Fibroblast of skin of abdomen (primary cell): Measurements from ENCODE around the gene STK10.

Experiments
- DNase-seq: peaks from one replicate; pipeline ENCODE4 v3.0.0-alpha.2; 2013

STK10 gene

DNA sequence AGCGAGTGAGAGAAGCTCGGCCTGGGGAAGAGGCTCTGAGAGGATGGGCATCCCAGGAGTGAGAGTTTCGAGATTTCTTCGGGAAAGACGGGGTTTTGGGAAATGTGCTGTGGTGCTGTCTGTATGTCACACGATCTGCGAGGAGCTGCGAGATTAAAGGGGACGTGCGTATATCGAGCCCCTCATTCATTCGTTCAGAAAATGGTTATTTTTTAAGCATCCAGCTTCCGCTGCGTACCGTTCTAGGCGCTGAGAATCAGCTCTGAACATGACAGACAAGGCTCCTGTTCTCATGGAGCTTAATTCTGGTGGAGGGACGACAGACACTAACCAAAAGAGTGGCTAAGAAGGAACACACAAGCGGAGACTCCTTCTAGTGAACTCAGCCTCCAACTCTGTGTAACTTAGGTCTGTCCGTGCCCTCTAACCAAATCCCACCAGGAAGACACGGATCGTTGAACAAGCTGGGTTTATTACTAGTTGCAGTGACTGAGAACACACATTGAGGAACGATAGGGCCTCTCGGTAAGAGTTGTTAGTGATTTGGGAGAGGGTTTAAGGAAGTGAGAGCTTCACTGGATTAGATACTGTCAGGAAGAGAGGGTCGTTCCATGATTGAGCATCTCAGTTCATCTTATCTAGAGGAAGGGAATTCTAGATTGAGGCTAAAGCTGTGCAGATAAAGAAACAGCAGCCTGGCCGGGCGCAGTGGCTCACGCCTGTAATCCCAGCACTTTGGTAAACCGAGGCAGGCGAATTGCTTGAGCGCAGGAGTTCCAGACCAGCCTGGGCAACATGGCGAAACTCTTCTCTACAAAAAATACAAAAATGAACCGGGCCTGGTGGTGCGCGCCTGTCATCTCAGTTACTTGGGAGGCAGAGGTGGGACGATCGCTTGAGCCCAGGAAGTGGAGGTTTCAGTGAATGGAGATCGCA lies 180.6 kb downstream of the STK10 start:
- DNase-seq, result no peak

DNA sequence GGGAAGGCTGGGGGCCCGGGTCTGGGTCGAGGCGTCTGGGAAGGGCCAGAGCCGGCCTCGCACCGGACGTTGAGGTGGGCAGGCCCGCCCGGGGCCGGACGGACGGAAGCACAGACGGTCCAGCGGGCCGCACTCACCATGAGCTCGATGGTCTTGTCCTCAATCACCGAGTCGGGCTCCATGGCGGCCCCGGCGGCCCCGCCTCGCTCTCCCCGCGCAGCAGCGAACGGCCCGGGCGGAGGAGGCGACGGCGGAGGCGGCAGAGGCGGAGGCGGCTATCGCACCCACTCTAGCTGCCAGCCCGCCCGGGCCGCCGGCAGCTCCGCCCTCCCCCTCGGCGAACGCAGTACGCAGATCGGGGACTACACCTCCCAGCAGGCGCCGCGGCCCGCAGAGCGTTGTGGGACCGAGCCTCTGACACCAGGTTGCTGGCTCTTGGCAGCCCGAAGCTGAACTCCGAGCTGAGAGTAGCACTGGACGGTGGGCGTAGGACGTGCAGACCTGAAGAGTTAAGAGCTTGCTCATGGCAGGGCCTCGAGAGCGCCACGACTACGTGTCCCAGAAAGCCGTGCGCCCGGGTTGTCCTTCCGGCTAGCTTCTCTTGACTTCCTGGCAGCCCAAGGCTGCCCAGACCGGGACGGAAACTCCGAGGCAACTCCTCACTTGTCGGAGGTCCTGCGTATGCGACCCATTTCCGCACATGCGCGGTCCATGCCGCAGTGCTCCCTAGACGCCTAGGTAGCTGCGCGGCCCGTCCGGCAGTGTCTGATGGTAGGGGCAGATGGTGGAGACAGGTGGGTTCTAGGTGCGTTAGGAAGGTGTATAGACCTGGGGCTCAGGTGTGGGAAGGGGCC lies 181.5 kb downstream of the STK10 start, which contains the start of gene FBXW11:
Gene FBXW11, minus strand, starts transcription at position 318 of the 854 bp plus-strand sequence. Its CDS starts 136 bp downstream, at position 182.
- peak; percentile 97 for DNase-seq

DNA sequence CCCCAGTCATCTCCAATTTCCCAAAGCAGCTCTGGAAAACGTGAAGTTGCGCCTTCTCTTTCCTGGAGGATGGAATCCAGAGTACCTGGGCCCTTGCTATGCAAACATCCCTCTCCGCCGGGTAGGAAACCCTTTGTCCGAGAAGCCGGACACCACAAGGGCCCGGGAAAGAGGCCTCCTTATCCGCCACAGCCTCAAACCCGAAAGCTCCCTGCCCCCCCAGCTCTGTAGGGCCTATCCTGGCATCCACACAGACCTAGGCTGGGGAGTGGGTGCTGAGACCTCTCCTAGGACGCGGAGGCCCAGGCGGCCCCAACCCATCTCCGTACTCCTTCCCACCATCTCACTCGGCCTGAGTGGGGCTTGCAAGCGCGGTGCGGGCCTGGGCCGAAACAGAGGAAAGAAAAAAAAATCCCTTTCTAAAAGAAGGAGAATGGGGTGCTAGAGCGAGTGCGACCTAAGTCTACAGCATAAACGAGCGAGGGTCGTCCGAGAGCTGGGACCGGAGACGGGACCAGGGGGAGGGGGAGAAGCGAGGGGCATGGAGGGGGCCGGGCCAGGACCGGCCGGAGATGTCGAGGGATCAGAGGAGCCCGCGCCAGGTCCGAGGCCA lies 182.2 kb downstream of the STK10 start:
- DNase-seq, result no peak

DNA sequence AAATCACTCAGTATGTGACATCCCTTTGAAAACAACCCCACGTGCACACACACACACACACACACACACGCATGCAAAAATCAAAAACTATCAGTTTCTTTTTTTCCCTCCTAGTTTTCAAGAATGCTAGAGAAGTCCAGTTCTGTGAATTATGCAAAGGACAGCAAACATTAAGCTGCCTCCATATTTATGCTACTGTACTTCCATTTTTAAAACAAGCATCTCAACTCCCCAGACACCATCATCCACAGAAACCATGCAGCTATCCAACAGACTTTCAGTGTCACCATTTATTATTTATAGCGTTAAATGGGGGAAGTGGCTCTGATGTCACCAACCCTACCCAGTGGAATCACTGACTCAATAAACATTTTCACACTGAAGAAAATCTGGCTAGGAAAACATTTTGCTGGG lies 183.2 kb downstream of the STK10 start:
- no peak for DNase-seq

DNA sequence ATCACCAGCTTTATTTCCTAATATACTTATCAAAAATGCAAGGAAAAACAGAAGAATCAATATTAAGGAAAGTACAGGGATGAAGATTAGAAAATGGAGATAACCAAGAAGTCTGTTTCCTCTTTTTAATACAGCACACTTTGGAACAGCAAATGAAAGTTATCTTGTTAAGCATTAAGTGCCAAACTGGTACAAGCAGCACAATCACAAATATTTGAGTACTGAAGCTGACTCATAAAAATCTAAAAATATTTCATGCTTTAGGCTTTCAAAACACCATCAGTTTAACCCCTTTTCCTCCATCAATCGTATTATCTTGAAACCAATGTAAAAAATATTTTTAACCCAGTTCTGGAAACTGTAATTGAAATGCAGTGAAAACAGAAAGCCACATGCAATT lies 184.3 kb downstream of the STK10 start:
- DNase-seq, result no peak

DNA sequence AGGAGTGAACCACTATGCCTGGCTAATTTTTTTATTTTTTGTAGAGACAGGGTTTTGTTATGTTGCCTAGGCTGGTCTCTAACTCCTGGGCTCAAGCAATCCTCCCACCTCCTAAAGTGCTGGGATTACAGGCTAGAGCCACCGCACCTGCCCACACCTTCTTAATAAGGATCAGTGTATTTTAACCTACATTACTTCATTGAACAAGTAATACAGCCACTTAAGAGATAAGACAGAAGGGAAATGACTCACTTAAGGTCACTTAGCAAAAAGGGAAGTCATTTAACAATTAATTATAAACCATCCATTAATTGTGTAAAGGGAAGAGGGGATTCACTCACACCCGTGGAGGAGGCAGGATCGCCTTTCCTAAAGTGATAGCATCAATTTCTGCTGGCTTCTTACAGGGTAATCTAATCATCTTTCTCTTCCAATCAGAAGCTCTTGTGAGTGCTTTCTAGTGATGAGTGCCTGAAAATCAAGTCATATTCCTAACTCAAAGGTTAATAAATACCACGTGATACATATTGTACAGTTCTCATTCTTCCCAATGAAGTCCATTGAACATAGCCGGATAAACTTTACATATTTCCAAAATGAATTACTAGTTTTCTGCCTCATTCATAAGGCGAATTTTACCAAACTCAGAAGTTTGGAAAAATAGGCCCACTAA lies 185.0 kb downstream of the STK10 start:
- DNase-seq, result no peak

DNA sequence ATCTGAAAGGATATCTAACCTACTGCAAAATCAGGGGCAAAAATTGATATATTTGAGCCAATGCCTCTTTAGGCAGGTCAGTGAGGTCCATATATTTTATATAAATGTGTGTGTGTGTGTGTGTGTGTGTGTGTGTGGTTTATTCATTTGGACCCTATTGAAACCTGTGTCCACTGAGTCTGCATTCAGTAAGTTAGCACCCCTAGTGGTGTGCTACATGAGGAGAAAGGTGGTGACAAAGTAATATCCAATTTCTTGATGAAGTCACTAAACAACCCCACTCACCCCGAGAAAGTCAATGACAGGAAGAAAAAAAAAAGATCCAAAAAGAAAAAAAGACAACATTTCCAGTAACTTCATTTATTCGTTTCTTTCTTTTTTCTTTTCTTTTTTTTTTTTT lies 185.7 kb downstream of the STK10 start:
- DNase-seq, result no peak

DNA sequence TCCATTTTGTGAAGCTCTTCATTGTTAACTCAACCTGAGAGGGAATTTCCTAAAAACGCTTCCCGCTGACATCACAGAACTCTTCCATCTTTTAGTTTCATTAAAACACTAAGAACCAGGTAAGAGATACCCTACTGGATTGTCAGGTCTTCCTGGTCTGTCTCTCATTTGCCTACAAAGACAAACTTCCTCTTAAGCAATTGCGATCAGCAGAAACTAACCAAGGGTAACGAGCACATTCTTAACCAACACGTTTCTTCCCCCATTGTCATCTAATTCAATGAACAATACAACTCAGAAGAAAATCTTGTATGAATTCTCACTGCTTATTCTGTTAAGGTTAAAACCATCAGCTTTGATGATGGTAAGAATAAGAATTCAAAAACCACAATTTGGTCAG lies 188.1 kb downstream of the STK10 start:
- DNase-seq, result no peak

DNA sequence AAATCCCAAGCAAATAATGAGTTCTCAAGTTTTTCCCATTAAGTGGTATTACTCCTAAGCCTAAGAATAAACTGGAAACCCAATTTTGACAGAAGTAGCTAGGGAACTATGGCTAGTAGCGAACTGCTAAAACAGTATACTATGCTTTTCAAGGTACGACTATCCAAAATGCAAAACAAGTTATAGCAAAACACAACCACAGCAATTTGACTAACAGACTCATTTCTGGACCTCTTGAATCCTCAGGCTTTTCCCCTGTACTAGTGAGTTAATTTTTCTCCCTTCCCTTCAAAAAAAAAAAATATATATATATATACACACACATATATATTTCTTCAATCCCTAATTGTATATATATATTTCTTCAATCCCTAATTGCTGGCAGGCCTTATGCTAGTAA lies 188.9 kb downstream of the STK10 start:
- DNase-seq, result no peak

DNA sequence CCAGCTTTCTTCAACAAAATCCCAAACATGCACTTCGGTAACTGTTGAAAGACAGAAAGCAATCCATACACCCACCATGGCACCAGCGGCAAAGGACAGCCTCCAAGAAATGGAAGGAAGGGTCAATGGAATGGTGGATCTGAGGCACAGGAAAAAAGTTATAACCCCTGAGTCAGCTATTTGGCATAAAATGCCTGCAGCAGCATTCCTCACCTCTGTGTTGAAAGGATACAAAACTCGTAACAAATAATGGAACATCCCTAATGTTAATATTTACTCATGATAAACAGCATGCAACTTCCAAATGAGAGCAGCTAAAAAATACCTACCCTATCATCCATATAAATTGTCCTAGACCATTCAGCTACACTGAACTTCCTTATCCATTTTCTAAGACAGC lies 191.0 kb downstream of the STK10 start:
- no peak for DNase-seq

DNA sequence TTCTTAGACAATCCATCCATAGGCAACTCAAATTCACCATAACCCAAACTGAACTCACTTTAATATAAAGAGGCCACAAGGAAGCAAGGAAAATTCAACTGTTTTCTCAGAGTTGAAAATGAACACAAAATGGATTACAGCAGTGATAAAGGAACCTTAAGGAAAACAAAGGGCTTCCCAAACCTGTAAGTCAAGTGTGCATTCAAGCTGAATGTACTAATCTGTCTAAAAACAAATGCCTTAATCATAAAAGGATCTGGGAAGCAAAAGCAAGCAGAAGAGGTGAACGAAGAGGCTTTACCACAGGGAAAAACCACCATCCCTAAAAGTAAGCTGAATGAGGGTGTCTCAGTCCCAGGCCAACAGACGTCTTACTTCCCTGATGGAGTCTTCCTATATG lies 195.2 kb downstream of the STK10 start:
- no peak for DNase-seq

DNA sequence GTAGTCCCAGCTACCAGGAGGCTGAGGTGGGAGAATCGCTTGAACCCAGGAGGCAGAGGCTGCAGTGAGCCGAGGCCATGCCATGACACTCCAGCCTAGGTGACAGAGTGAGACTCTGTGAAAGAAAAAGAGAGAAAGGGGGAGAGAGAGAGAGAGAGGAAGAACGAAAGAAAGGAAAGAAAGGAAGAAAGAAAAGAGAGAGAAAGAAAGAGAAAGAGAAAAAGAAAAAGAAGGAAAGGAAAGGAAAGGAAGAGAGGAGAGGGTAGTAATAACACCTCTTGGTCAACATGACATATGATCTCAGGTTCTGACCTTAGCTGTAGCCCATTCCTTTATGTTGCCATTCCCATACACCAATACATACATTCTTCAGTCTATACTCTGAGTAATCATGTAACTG lies 195.7 kb downstream of the STK10 start:
- no peak for DNase-seq
